ENCODE measurements around the gene THPO.

GRCh38 chr3:184328516-184328915 lies 49.5 kb downstream of the THPO start:
- TF ChIP-seq CTCF (conservative IDR thresholded peaks at IDR 0.05) (no peak), ZFX (IDR thresholded peaks at IDR 0.05) (no peak)
